Ureter (tissue), 1 donor: ENCODE data around the gene SLC22A17. TPM values are rescaled to one million over a fixed set of nuclear protein-coding genes. Genes with fewer than 3 reads are reported as not detected.
"Not testable (repeated sequence)": the region's sequence is repeated elsewhere in the genome, so short reads cannot be mapped to it uniquely, and the experiment has no call there.

Experiments used
- DNase-seq: peaks from one replicate; pipeline ENCODE4 v3.0.0-alpha.2; 2020; ENCODE audit warnings: low spot score
- total RNA-seq: library from RNA; stranded (reverse); gene quantifications from one replicate; pipeline ENCODE4 v1.2.4, GENCODE V29; 2023
- donor health status: DM: yes; HTN: yes; CAD: no.

The SLC22A17 gene
- total RNA-seq, result 35.3 TPM

DNA sequence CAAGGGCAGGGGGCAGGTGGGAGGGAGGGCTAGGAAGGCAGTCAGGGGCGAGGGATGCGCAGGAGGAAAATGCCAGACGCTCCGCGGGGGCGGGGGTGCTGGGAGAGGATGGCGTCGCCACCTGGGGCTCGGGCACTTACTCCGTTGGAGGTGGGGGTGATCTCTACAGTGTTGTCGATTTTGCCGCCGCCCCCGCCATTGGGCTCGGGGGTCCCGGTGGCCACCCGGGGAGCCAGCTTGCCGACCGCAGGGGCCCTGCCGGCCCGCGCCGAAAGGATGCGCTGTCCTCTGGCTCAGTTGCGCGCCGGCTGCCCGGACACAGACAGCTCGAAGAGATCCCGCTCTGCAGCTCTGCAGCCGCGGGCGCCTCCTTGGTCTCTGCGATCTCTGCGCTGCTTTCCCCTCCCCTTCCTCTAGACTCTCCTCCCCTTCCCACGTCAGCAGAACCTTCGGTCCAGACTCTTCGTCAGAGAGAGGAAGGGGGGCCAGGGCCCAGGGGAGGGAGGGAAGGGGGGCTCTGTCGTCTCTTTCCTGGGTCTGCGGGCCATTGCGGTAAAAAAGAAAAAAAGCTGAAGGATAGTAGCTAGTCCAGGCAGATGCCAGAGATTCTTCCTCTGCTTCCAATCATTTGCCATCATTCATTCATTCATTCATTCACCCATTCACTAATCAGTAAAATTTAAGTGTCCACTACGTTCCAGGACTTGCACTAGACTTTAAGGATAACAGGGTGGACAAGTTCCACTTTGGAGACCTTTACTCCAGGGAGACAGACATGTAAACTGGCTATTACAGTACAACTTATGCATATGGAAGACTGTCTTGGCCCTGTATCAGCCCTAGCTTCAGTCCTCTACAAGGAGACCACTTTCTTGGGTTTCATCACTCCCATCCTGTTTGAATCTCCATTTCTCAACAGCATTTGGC lies at the start of gene SLC22A17:
Gene SLC22A17 (minus strand): TSS at position 382 of the 927 bp plus-strand sequence.
- peak; percentile 87 for DNase-seq

DNA sequence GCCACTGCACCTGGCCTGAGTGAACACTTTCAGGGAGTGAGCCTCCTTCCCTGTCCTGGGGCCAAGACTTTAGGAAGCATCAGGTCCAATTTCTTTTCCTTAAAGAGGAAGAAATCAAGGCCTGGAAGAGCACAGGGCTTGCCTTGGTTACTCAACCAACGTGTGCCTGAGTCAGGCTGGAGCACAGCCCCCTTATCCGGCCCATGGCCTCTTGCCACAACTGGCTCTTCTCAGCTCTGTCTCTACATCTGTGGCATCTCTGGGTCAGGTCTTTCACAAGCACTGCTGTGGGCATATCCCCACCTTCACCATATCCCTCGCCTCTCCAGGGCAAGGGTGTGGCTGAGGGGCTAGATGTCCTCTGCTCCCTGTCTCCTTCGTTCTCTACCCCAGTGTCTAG lies 48.6 kb upstream of the SLC22A17 start:
- DNase-seq, result no peak

DNA sequence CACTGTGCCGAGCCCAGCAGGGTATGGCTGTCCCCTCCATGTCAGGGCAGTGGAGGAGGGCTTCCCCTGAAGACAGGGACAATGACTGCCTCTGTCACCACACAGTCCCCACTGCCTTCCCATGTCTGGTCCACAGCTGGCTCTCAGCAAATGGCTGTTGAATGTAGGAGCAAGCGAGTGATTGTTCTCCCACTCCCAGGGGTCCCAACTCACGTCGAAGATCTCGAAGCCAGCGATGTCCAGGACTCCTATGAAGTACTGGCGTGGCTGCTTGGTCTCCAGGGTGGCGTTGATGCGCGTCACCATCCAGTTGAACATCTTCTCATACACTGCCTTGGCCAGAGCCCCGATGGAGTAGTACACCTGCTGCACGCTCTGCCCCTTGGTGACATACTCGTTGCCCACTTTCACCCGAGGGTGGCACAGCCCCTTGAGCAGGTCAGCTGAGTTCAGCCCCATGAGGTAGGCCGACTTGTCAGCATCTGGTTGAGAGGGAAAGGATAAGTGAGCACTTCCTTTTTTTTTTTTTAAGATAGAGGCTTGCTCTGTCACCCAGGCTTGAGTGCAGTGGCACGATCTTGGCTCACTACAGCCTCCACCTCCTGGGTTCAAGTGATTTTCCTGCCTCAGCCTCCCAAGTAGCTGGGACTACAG lies 47.9 kb upstream of the SLC22A17 start:
- DNase-seq, result not testable (repeated sequence)

DNA sequence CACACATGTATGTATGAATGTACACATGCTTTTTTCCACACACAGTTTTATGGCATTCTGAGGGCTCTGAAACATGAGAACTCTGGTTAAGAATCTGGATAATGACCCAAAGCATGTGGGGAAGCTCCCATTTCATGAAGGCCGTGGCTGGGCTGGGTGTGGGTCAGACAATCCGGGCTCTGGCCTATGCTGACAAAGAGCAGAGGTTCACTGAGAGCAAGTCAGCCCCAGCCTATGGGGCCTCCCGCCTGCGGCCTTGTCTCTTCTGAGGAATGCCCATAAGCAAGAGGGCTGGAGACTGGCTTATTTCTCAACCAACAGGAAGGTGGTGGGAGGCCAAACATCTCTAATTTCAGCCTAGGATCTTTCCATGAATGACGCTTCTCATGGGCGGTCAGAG lies 46.9 kb upstream of the SLC22A17 start:
- no peak for DNase-seq

DNA sequence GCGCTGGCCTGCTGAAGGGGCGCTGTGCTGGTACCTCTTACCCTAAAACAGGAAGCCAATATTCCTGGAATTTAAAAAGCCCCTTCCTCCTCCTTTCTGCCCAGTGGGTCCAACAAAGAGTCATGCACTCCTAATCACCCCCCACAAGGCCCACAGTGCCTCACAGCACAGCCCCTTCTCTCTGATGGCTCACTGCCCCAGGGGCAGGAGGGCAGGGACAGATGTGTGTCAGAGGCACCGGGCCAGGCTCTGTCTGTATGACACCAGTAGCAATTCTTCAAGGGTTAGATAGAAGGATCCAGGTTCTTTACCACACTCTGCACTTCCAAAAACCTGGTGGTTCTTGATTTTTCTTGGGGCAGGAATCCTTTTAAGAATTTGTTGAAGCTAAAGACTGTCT lies 46.4 kb upstream of the SLC22A17 start:
- no peak for DNase-seq

DNA sequence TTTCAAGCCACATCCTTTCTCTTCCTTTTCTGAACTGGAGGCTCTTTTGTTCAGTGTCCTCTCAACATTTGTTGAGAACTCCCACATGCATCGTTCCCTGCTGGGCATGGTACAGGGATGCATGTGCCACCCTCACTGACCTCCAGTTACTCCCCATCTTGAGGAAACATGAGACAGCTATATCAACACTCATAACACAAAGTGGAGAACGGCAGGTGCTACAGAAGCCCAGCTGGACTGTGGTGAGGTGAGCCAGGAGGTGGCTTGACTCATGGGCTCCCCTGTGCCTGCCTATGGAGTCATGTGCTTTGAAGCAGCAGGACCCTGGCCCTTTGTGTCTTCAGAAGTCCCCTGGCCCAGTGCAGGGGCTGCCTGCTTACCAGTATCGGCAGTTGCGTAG lies 45.7 kb upstream of the SLC22A17 start:
- no peak for DNase-seq

DNA sequence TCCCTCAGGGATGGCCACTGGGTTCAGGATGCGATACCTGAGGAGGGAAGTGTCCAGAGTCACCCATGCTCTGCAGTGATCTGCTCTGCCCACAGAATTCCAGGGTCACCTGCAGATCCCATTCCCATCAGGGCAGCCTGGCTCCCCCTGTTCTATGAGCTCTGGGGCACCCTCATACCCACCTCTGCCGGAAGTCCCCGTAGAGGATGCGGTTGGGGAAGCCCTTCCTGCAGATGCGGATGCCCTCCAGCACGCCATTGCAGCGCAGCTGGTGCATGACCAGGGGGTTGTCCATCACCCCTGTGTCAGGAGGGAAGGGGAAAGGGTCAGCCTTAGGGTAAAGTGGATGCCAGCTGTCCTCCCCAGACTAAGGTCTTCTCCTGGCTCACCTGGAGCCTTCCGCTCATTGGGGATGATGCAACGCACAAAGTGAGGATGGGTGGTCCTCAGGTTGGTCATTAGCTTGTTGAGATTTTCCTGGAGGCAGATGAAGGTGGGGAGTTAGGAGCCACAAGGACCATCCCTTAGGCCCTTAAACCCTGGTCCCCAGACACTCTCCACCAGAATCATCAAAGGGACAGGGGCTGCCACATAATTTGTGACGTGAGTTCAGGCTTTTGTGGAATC lies 44.2 kb upstream of the SLC22A17 start:
- DNase-seq, result no peak

DNA sequence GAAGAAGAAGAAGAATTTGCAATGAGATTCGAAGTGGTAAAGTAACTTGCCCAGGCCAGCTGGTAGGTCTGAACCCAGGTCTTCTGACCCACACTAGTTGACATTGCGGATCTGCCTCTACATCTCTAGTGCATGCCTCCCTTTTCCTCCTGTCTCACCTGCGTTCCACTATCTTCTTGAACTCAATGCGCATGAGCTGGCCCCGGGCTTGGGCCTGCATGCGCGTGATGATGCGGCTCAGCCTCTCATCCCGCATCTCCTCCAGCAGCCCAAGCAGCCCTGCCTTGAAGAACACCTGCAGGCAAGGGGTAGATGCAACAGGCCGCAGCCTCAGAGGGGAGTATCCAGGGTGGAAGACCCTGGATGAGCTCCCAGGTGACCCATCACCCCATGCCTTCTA lies 43.4 kb upstream of the SLC22A17 start:
- no peak for DNase-seq

DNA sequence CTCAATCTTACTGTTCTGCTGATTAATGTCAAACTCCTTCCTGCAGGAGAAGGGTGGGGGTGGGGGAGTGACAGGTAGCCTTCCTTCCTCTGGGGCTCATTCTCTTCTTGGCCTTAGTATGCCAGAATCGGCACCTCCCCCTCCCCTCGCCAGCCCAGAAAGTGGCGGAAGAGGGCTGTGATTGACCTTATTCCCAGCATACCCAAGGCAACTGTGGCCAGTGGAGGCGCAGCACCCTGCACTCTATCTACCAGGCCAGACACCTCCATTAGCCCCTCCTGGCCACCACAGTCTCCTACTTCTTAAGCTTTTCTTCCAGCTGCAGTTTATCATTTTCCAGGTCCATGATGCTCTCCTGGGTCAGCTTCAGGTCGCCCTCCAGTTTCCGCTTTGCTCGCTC lies 39.9 kb upstream of the SLC22A17 start:
- no peak for DNase-seq

DNA sequence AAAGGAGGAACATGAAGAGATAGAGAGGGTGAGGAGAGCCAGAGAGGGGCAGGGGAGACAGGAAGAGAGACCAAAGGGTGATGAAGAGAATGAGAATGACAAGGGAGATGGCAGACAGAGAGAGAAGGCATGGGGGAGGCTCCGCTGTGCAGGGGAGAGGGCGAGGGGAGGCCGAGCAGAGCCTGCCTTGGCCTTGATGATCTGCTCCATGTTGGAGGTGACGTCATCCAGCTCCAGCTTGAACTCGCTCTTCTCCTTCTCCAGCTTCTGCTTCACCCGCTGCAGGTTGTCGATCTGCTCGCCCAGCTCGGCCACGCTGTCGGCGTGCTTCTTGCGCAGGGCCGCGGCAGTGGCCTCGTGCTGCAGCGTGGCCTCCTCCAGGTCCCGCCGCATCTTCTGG lies 37.2 kb upstream of the SLC22A17 start:
- DNase-seq, result not testable (repeated sequence)

DNA sequence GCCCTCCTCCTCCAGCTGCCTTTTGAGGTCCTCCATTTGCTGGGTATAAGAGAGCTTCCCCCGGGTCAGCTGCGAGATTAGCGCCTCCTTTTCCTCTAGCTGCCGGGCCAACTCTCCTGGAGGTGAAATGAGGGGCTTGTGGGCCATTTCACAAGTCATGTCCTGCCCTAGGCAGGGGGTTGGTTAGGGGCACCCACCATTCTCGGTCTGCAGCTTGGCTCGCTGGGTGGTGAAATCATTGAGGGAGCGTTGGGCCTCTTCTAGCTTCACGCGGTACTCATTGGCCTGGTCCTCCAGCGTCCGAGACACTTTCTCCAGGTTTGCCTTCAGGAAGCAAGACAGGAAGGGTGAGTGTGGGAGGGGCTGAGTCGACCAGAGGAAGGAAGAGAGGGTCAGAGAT lies 36.7 kb upstream of the SLC22A17 start:
- no peak for DNase-seq

DNA sequence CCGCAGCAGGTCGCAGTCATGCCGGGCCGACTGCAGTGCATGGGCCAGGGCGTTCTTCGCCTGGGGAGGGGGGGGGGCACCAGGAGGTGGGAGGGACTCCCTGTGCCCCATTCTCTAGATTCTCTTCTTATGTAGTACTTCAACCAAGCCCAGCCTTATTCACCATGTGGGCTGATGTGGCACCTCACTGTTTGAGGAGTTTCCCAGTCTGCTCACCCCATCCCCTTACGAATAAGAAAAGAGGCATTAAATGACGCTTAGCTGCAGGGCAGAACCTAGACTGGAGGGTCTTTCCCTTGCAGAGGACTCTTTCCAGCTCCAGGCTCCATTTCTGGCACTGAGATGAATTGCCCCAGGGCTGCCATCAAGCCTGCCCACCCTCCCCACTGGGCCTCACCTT lies 36.3 kb upstream of the SLC22A17 start:
- DNase-seq, result no peak

DNA sequence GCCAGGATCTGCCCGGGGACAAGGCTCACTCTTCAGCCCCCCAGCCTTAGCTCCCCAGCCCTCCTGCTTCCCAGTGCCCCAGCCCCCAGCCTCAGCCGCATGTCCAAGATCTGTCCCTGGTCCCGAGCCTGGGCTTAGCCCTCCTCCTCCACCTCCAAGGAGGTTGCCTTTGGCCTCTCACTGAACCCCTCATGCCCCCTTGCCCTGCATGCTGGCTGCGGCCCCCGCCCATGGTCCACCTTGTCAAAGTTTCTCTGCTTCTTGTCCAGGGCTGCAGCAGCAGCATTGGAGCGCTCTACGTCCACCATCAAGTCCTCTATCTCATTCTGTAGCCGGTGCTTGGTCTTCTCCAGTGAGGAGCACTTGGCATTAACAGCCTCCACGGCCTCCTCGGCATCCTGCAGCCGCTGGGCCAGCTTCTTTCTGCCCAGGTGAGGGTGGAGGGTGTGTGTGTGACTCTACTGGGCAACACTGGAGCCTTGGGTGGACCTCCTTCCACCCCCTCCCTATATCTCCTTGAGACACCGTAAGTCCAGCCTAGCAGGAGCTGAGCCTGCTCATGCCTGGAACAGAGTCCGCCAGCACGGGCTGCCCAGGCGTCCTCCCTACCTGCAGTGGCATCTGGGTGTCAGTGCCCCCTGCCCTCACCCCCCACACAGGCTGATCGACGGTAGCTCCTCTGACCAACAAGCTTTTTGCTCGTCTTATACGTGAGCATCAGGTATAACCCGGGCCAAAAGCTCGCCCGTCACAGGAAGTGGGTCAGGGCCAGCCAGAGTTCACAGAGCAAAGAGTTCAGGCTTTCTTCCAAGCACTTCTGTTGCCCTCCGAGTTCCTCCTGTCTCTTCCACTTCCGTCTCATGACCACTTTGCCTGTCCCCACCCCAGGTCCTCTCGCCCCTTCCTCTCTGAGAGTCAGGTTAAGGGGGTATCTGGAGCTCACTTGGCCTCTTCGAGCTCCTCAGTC lies 35.5 kb upstream of the SLC22A17 start:
- DNase-seq, result no peak

DNA sequence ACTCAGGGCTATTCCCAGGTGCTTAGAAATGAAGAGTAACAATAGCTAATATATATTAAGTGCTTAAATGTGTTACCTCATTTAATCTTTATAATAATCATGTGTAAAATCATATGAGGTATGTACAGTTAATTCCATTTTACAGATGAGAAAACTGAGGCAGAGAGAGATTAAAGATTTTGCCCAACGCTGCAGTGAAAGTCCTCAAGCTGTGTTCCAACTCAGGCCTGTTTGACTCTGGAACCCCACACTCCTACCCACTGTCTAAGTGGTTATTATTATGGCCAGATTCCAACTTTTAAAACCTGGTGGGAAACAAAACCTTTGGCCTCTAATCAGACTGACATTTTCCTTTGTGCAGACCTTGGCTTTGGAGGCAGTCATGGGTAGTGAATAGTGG lies 34.3 kb upstream of the SLC22A17 start:
- DNase-seq, result no peak

DNA sequence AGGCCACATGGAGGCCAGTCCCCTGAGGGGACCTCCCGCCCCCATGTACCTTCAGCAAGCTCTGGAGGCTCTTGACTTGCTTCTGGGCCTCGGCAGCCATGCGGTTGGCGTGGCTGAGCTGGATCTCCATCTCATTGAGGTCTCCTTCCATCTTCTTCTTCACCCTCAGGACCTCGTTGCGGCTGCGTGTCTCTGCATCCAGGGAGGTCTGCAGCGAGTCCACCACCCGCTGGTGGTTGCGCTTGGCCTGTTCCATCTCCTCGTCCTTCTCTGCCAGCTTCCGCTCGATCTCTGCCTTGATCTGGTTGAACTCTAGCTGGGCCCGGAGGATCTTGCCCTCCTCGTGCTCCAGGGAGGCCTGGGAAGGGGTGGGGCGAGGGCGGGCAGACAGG lies 33.6 kb upstream of the SLC22A17 start:
- DNase-seq, result not testable (repeated sequence)

DNA sequence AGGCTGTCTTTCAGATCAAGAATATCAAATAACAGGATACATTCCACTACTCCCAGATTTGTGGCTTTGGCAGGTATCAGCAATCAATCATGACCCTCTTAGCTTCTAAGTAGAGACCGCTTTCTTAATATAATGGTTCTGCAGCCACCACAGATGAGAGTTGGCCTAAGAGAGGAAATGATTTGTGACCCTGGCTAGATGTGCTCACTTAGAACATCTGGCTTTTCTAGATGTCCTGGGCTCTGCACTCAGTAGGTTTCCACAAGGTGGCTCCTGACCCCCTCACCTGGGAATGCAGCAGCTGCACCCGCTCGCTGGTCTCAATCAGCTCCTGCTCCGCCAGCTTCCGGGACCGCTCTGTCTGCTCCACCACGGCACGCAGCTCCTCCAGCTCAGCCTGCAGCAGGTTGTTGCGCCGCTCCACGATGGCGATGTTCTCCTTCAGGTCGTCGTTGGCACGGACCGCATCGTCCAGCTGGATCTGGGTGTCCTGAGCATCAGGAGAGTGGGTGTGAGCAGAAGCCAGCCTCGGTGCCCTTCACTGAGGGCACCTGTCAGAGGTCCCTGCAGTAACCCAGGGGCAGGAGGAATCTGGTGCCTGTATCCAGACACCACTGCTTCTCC lies 33.1 kb upstream of the SLC22A17 start:
- DNase-seq, result no peak

DNA sequence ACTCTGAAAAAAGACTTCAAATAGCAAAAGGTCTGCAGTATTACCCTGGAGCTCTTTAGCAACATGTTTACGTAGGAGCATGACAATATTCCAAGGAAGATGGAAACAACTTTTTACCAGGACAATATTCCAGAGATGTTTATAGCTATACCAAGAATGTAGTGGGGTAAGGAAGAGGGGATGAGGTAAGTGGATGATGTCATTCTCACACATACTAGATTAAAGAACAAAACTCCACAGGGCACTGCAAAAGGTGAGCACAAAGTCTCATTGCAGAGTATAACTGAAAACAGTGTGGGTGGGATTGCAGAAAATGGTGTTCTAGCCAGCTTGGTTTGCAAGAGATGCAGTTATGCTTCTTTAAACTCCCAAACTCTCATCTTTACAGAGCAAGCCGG lies 32.6 kb upstream of the SLC22A17 start:
- DNase-seq, result no peak

DNA sequence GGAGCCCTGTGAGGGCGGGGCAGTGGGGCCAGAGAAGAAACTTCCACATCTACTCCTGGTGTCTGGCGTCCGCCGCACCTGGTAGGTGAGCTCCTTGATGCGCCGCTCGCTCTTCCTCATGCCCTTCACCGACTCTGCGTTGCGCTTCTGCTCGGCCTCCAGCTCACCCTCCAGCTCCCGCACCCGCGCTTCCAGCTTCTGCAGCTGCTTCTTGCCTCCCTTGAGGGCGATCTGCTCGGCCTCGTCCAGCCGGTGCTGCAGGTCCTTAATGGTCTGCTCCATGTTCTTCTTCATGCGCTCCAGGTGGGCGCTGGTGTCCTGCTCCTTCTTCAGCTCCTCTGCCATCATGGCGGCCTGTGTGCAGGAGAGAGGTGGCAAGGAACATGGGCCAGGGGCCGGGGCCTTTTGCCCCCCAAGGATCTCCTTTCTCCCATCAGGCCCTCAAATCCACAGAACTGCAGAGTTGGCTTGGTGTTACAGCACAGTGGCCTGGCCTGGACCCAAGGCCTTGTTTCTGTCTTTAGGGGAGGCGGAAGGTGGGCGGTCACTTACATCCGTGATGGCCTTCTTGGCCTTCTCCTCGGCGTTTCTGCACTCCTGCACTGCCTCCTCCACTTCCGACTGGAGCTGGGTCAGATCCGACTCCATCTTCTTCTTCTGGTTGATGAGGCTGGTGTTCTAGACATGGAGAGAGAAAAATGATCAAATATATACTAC lies 31.8 kb upstream of the SLC22A17 start:
- DNase-seq, result no peak

DNA sequence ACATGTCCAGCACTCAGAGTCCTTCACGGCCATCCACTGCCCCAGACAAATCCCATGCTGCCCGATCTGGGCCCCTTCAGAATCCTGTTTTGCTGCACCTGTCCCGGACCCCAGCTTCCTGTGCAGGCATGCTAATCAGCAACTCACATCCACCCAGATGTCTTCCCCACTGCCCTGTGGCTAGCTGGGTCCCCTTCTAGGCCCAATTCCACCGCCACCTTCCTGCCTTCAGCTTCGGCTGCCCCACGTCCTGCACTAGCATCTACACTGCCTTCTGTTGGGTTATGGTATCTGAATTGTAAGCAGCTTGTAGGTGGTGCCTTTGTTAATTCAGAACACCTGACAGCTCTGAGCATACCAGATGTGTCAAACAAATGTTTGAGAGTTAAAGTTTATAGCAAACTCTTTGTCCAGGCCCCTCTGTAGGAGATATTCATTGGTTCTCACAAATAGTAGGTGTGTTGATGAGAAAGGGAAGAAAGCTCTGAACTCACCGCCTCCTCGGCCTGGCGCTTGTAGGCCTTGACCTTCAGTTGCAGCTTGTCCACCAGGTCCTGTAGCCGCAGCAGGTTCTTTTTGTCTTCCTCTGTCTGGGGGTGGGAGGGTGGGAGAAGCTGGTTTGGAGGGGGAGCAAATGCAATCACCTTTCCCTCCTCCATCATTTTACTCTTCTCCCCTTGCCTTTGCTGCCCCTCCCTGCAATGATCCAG lies 30.2 kb upstream of the SLC22A17 start:
- DNase-seq, result no peak

DNA sequence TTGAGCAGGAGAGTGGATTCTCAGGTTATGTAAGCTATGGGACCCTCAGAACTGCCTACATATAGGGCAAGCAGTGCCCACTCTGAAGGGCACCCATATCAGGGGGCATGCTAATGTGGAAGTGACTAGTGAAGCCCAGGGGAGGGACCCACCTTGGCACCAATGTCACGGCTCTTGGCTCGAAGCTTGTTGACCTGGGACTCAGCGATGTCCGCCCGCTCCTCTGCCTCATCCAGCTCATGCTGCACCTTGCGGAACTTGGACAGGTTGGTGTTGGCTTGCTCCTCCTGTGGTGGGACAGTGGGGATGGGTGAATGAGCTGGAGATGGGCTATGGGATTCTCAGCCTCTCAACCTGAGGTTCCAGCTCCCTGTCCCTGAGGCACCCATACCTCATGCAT lies 29.6 kb upstream of the SLC22A17 start:
- no peak for DNase-seq
